C4-2B (cell line): ENCODE results near the gene MOB3A.

Source experiments
- ZFX ChIP-seq: fragments of 450-650 bp; IDR thresholded peaks from 2 replicates; pipeline ENCODE4 v1.6.1; 2017
- TF ChIP-seq, protein P1 (sequence below): fragments of 450-650 bp; conservative IDR thresholded peaks from 2 replicates; pipeline ENCODE4 v1.5.1; 2017; ENCODE audit warnings: mild to moderate bottlenecking

GRCh38 chr19:2037651-2038255 lies 58.4 kb downstream of the MOB3A start:
- TF ChIP-seq, protein P1, sequence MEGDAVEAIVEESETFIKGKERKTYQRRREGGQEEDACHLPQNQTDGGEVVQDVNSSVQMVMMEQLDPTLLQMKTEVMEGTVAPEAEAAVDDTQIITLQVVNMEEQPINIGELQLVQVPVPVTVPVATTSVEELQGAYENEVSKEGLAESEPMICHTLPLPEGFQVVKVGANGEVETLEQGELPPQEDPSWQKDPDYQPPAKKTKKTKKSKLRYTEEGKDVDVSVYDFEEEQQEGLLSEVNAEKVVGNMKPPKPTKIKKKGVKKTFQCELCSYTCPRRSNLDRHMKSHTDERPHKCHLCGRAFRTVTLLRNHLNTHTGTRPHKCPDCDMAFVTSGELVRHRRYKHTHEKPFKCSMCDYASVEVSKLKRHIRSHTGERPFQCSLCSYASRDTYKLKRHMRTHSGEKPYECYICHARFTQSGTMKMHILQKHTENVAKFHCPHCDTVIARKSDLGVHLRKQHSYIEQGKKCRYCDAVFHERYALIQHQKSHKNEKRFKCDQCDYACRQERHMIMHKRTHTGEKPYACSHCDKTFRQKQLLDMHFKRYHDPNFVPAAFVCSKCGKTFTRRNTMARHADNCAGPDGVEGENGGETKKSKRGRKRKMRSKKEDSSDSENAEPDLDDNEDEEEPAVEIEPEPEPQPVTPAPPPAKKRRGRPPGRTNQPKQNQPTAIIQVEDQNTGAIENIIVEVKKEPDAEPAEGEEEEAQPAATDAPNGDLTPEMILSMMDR, result no peak
- no peak for TF ChIP-seq ZFX
